Fibroblast of lung (primary cell): ENCODE data around the gene DIAPH1.

Experiments
- CTCF ChIP-seq, 2 donors: IDR thresholded peaks in 1 of 2; conservative IDR thresholded peaks in 1 of 2; 1 replicate in 1 of 2; 2 replicates in 1 of 2; pipeline ENCODE4 v1.5.1; 2011 to 2012; ENCODE audit warnings: low read length in 2 of 2, control low read depth in 1 of 2, inconsistent platforms in 1 of 2, low read depth in 1 of 2, mild to moderate bottlenecking in 1 of 2
- EZH2 ChIP-seq: IDR thresholded peaks from 2 replicates; pipeline ENCODE4 v1.5.1; 2012; ENCODE audit warnings: low read length, control low read depth, mild to moderate bottlenecking; ENCODE audit errors: missing control alignments

GRCh38 chr5:141664733-141665461, 46.1 kb upstream of the DIAPH1 start:
- TF ChIP-seq CTCF (conservative IDR thresholded peaks at IDR 0.05 in 1 of 2, IDR thresholded peaks at IDR 0.05 in 1 of 2; ENCODE audit: low read depth in 1 of 2, low read length in 2 of 2) (peak; percentile 87 to 96), EZH2 (no peak)
